Muscle of leg (tissue), 11 donors: ENCODE measurements around the gene RBBP8NL. TPM values are rescaled to one million over a fixed set of nuclear protein-coding genes. Genes with fewer than 3 reads are reported as not detected.

Experiments used
- DNase-seq: peaks from one replicate; pipeline ENCODE4 v3.0.0; 2013
- H3K27ac ChIP-seq: one replicate; pipeline ENCODE4 v1.5.1; 2013; ENCODE audit warnings: mild to moderate bottlenecking, low read length, control low read depth
- H3K27me3 ChIP-seq: one replicate; pipeline ENCODE4 v1.6.1; 2013; ENCODE audit warnings: low read length; ENCODE audit not compliant: control insufficient read depth, insufficient read depth
- H3K36me3 ChIP-seq: one replicate; pipeline ENCODE4 v1.6.1; 2013; ENCODE audit warnings: low read length; ENCODE audit not compliant: control insufficient read depth, insufficient read depth
- H3K4me1 ChIP-seq: one replicate; pipeline ENCODE4 v1.6.1; 2013; ENCODE audit warnings: low read length; ENCODE audit not compliant: control insufficient read depth, insufficient read depth
- H3K4me3 ChIP-seq: one replicate; pipeline ENCODE4 v1.5.1; 2013; ENCODE audit warnings: low read length, control low read depth
- H3K9me3 ChIP-seq: replicated peaks from 2 replicates; pipeline ENCODE4 v1.6.1; 2013; ENCODE audit warnings: low read depth, low read length; ENCODE audit not compliant: control insufficient read depth
- WGBS: methylation state at CpG from one replicate; pipeline ENCODE4 v1.1.5; 2013; ENCODE audit warnings: missing lambda C conversion rate; ENCODE audit not compliant: insufficient coverage; 5-methylcytosine and 5-hydroxymethylcytosine counted together
- polyA plus RNA-seq, 8 donors: library from polyadenylated mRNA; unstranded; fragments of 120-200 nt; gene quantifications; one replicate each; pipeline versions ENCODE4 v1.2.1 to v1.2.3, GENCODE V29; 2013; ENCODE audit warnings: inconsistent platforms in 1 of 8, low replicate concordance in 1 of 8; ENCODE audit not compliant: insufficient read length in 8 of 8, insufficient read depth in 1 of 8
- total RNA-seq: library from RNA; stranded (reverse); fragments of 120-200 nt; gene quantifications from one replicate; pipeline ENCODE4 v1.2.4, GENCODE V29; 2013

RBBP8NL gene
- total and polyA plus RNA-seq, 9 donors, result 0.04 to 0.68 (median 0.11) TPM; not detected in 4

GRCh38 chr20:62392077-62392418 lies 35.3 kb downstream of the RBBP8NL start:
- DNase-seq, result no peak
- Histone ChIP-seq H3K9me3 (no peaks in the 10 kb centered on the region), H3K27ac (no peak overlapping the region), H3K4me3 (no peak overlapping the region), H3K36me3 (peaks cover 81% of the 10 kb centered on the region), H3K4me1 (peaks cover 11% of the 10 kb centered on the region), H3K27me3 (no peaks in the 10 kb centered on the region)
- 74% methylated on average over 9 of the region's 10 CpGs for WGBS

DNA sequence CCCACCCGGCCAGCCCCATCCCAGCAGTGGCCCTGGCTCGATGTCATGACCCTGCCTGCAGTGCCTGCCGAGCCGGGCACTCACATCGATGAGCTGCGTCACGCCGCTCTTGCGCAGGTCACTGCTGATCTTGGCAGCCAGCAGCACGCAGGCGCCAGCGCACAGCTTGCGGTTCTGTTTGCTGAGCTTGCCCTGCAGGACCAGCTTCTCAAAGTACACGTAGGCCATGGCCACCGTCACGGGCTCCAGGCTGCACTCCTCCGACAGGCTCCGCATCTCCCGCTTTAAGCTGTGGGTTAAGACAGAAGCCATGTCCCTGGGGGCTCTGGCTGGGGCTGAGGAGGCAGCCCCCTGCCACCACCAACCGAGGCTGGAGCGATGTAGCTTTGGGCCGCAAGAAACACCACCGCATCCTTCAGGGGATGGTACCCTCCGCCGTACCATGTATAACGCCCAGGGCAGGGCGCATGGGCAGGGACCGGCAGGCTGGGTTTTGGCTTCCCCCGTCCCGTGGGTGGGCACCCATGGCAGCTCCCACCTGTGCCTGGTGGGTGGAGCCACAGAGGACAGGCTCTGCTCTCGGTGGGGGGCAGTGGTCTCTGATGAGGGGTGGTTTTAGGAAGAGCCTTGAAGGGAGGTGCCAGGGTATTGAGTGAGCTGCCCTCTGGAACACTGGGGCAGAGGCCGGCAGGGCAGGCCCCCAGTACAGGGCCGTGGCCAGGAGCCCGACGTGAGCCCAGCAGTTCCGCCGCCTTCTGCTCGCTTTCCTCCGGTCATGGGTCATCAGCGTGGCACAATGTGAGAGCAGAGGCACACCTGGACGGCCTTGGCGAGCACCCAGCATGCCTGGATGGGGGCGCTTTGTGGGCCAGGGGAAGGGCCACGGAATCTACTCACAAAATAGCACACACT lies 35.9 kb downstream of the RBBP8NL start:
- Histone ChIP-seq H3K4me3 (no peak overlapping the region), H3K9me3 (no peaks in the 10 kb centered on the region), H3K36me3 (peaks cover 80% of the 10 kb centered on the region), H3K27me3 (no peaks in the 10 kb centered on the region), H3K27ac (no peak overlapping the region), H3K4me1 (peaks cover 11% of the 10 kb centered on the region)
- DNase-seq, result no peak
- WGBS, result 82% methylated on average over 41 of the region's 44 CpGs

DNA sequence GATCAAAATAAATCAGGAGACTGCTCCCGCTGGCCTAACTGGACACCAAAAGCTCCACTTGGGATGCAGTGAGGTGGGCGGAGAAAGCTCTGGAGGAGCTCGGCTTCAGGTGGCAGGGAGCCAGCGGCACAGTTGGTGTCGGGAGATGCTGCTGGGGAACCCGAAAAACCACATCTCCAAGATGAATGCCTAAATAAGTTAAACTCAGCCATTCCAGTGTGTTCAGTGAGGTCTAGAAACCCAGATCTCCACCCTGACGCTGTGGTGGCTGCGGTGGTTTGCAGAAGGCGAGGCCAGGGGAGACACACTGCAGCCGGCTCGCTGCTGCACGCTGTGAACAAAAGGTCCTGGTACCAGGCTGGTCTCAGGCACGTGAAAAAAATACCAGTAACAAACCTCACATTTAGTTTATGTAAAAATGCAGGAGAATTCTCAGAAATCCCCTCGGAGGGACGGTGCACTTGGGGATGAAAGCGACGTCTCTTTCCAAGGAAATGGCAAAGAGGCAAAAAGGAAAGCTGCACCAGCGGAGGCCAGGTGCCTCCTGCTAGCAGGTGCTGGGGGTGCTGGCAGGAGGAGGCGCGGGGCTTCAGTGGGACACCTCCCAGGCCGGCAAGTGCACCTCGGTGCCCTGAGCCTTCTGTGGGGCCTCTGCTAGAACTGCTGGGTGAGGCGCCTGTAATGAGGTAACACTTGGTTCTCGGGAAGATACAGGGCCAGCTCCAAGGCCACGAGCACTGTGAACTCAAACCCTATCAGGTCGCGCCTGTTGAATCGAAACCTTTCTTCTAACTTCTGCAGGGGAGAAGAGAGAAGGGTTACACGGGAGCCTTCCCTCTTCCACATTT lies 36.8 kb downstream of the RBBP8NL start:
- Histone ChIP-seq H3K27ac (no peak overlapping the region), H3K4me3 (no peak overlapping the region), H3K27me3 (no peaks in the 10 kb centered on the region), H3K9me3 (no peaks in the 10 kb centered on the region), H3K36me3 (peaks cover 72% of the 10 kb centered on the region), H3K4me1 (peaks cover 17% of the 10 kb centered on the region)
- DNase-seq, result no peak
- WGBS, result 81% methylated on average over 10 of the region's 29 CpGs

GRCh38 chr20:62389601-62390087 lies 37.7 kb downstream of the RBBP8NL start:
- H3K36me3 ChIP-seq, result peaks cover 65% of the 10 kb centered on the region
- peaks cover 17% of the 10 kb centered on the region for H3K4me1 ChIP-seq
- H3K4me3 ChIP-seq, result no peak overlapping the region
- H3K9me3 ChIP-seq, result no peaks in the 10 kb centered on the region
- no peak for DNase-seq
- no peaks in the 10 kb centered on the region for H3K27me3 ChIP-seq
- H3K27ac ChIP-seq, result no peak overlapping the region
- WGBS, result 52% methylated on average over 3 of the region's 5 CpGs

- no peak for DNase-seq
- no peak overlapping the region for H3K4me3 ChIP-seq
- H3K9me3 ChIP-seq, result no peaks in the 10 kb centered on the region
- WGBS, result 89% methylated on average over 10 of the region's 11 CpGs
- H3K27me3 ChIP-seq, result no peaks in the 10 kb centered on the region
- H3K4me1 ChIP-seq, result peaks cover 17% of the 10 kb centered on the region
- peaks cover 59% of the 10 kb centered on the region for H3K36me3 ChIP-seq
- no peak overlapping the region for H3K27ac ChIP-seq
Measured at GRCh38 chr20:62388839-62389600, 38.3 kb downstream of the RBBP8NL start.

GRCh38 chr20:62387933-62388635 lies 39.3 kb downstream of the RBBP8NL start:
- peak overlapping the region; percentile 20 for H3K27ac ChIP-seq
- no peaks in the 10 kb centered on the region for H3K9me3 ChIP-seq
- 63% methylated on average over 9 of the region's 20 CpGs for WGBS
- H3K27me3 ChIP-seq, result no peaks in the 10 kb centered on the region
- no peak for DNase-seq
- H3K4me1 ChIP-seq, result peaks cover 17% of the 10 kb centered on the region
- peak overlapping the region; percentile 93 for H3K4me3 ChIP-seq
- peaks cover 51% of the 10 kb centered on the region for H3K36me3 ChIP-seq

GRCh38 chr20:62387219-62387913 lies 40.0 kb downstream of the RBBP8NL start:
- Histone ChIP-seq H3K36me3 (peaks cover 44% of the 10 kb centered on the region), H3K4me3 (peak overlapping the region; percentile 93), H3K9me3 (no peaks in the 10 kb centered on the region), H3K27me3 (no peaks in the 10 kb centered on the region), H3K27ac (peak overlapping the region; percentile 20), H3K4me1 (peaks cover 20% of the 10 kb centered on the region)
- DNase-seq, result no peak
- WGBS, result under 1% methylated on average over 41 of the region's 47 CpGs

DNA sequence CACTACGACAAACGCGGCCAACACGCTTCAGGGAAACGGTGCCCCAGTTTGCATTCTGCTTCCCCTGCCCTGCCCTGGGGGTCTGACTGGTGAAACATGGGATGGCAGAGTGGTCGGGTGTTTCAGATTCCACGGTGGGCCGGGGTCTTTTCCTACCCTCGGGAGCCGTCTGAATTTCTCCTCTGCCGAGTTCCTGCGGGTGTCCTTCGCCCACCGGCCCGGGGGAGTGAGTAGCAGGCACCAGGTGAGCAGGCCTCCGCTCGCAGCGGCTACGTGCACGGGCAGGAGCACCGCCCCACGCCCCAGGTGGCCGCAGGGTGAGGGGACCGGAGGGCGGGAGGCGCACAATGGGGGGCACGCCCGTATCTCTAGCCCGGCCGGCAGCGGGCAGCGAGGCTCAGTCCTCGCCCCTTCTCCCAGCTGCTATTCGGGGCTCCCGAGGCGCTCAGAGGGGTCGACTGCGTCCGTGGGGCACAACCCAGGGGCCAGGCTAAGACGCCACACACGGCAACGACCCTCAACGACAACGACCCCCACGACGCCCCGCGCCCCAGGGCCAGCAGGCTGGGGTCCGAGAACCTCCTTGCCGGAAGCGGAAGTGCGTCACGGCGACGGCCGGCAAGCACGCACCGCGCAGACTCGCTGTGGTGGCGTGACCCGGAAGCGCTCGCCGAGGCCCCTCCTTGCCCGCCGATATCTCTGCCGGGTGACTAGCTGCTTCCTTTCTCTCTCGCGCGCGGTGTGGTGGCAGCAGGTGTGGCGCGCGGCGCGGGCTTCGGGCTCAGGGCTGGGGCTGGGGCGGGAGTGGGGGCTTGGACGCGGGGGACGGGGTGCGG lies 40.7 kb downstream of the RBBP8NL start, which contains the start of gene RPS21:
Gene RPS21, plus strand, starts transcription at position 721 of the 836 bp plus-strand sequence. CDS start 236 bp downstream, outside the sequence.
- H3K27ac ChIP-seq, result peak within 1 kb of the TSS; percentile 82
- DNase-seq, result peak; percentile 96
- H3K9me3 ChIP-seq, result no peaks in the 10 kb centered on the region
- H3K36me3 ChIP-seq, result peaks cover 39% of the 10 kb centered on the region
- H3K27me3 ChIP-seq, result no peaks in the 10 kb centered on the region
- WGBS, result under 1% methylated on average over 63 of the region's 83 CpGs
- H3K4me3 ChIP-seq, result peak within 1 kb of the TSS; percentile 93
- peaks cover 22% of the 10 kb centered on the region for H3K4me1 ChIP-seq
